Measurements from ENCODE around the gene PELI3.
"Not testable (repeated sequence)": the region's sequence is repeated elsewhere in the genome, so short reads cannot be mapped to it uniquely, and the experiment has no call there.

PELI3 gene

DNA sequence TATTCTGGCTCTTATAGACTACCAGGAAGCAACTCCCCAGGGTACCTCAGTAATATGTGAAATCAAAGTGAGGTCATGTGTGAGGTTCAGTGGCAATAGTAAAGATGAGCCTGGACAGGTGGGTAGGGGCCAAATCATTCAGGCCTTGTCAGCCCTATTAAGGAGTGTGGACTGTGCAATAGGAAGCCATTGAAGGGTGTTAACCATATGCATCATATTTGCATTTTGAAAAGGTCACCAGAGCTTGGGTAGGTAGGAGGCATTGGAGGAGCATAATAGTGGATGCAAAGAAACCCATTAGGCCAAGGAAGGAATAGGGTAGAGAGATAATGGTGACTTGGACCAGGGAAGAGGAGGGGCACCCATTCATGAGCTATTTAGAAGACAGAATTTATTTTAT, 19.7 kb upstream of the PELI3 start:
- no peak for TF ChIP-seq Cebpa-rat (IDR thresholded peaks at IDR 0.05)

DNA sequence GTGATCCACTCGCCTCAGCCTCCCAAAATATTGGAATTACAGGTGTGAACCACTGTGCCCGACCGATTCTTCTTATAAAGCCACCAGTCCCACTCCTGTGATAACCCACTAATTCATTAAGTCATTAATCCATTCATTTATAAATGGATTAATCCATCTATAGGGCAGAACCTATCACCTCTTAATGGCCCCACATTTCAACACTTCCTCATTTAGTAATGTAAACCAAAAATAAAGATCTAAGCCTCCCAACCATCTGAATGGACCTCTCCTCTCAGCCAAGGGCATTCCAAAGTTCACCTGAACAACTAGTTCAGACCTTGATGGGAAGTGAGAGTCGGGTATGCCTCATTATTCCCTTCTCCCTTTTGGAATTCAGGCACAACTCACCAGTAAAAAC, 18.2 kb upstream of the PELI3 start:
- Histone ChIP-seq H3K4me3 (no peak overlapping the region), H3K9me3 (peaks cover 9% of the 10 kb centered on the region), H3K27me3 (no peaks in the 10 kb centered on the region), H3K4me1 (no peaks in the 10 kb centered on the region), H3K4me2 (no peak overlapping the region), H3K36me3 (no peaks in the 10 kb centered on the region), H3K27ac (no peak overlapping the region), H4K20me1 (no peaks in the 10 kb centered on the region), H3K9ac (no peak overlapping the region)
- TF ChIP-seq Cebpa-rat (IDR thresholded peaks at IDR 0.05) = no peak

More for the DNA sequence above, 19.7 kb upstream of the PELI3 start:
- no peak overlapping the region for H3K4me3 ChIP-seq
- peaks cover 21% of the 10 kb centered on the region for H3K9me3 ChIP-seq
- H4K20me1 ChIP-seq = no peaks in the 10 kb centered on the region
- H3K4me1 ChIP-seq = no peaks in the 10 kb centered on the region
- no peak overlapping the region for H3K9ac ChIP-seq
- no peak overlapping the region for H3K27ac ChIP-seq
- H3K4me2 ChIP-seq = no peak overlapping the region
- no peaks in the 10 kb centered on the region for H3K27me3 ChIP-seq
- H3K36me3 ChIP-seq = no peaks in the 10 kb centered on the region

DNA sequence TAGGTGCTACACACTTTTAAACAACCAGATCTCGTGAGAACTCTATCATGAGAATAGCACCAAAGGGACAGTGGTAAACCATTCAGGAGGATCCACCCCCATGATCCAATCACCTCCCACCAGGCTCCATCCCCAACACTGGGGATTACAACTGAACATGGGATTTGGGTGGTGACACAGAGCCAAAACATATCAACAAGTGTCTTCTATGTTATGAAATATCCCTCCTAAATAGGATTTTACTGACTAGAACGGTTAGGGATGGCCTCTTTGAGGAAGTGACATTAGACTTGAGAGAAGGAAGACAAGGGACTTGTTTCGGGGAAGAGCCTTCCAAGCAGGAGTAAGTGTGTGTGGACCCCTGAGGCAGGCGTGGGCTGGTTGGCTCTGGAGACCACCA, 16.1 kb upstream of the PELI3 start:
- no peak overlapping the region for H3K4me2 ChIP-seq
- no peaks in the 10 kb centered on the region for H3K27me3 ChIP-seq
- TF ChIP-seq Cebpa-rat (IDR thresholded peaks at IDR 0.05) = no peak
- H3K4me3 ChIP-seq = no peak overlapping the region
- H3K9ac ChIP-seq = no peak overlapping the region
- H3K9me3 ChIP-seq = no peaks in the 10 kb centered on the region
- H3K27ac ChIP-seq = no peak overlapping the region
- peaks cover 14% of the 10 kb centered on the region for H3K4me1 ChIP-seq
- no peaks in the 10 kb centered on the region for H4K20me1 ChIP-seq
- H3K36me3 ChIP-seq = no peaks in the 10 kb centered on the region

DNA sequence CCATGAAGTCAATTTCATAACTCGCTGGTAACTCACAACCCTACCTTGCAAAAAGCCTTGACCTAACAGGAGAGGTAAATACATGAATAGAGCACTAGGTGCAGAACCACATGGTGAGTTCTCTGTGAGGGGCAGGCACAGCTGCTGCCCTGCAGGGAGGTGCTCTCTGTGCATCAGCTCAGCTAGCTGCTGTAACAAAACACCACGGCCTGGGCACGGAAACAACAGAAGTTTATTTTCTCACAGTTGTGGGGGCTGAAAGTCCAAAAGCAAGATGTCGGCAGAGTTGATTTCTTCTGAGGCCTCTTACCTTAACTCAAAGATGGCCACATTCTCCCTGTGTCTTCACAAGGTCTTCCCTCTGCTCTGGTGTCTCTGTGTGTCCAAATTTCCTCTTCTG, 15.0 kb upstream of the PELI3 start:
- H3K27me3 ChIP-seq = no peaks in the 10 kb centered on the region
- H3K4me2 ChIP-seq = no peak overlapping the region
- H4K20me1 ChIP-seq = no peaks in the 10 kb centered on the region
- peaks cover 14% of the 10 kb centered on the region for H3K4me1 ChIP-seq
- H3K36me3 ChIP-seq = no peaks in the 10 kb centered on the region
- no peaks in the 10 kb centered on the region for H3K9me3 ChIP-seq
- H3K27ac ChIP-seq = no peak overlapping the region
- TF ChIP-seq Cebpa-rat (IDR thresholded peaks at IDR 0.05) = no peak
- H3K9ac ChIP-seq = no peak overlapping the region
- H3K4me3 ChIP-seq = no peak overlapping the region

DNA sequence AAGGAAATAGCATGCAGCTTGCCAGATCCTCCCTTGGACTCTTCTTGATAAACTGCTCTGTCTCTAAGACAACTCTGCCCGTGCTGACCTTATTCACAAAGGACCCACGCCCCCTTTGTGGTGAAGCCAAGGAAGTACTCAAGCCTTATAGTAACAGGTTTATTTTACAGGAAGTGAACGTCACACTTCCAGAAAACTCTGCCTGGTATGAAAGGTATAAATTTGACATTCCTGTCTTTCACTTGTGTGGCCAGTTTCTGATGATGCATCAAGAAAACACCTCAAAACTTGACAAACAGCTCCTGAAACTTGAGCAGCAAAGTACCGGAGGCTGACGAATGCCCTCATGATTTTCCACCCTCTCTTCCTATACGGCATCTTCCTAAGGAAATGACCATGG, 12.5 kb upstream of the PELI3 start:
- Histone ChIP-seq H3K27me3 (no peaks in the 10 kb centered on the region), H3K36me3 (no peaks in the 10 kb centered on the region), H3K27ac (no peak overlapping the region), H3K9me3 (no peaks in the 10 kb centered on the region), H3K4me1 (peaks cover 39% of the 10 kb centered on the region), H3K4me2 (no peak overlapping the region), H3K4me3 (no peak overlapping the region), H4K20me1 (no peaks in the 10 kb centered on the region), H3K9ac (no peak overlapping the region)
- TF ChIP-seq Cebpa-rat (IDR thresholded peaks at IDR 0.05) = no peak

DNA sequence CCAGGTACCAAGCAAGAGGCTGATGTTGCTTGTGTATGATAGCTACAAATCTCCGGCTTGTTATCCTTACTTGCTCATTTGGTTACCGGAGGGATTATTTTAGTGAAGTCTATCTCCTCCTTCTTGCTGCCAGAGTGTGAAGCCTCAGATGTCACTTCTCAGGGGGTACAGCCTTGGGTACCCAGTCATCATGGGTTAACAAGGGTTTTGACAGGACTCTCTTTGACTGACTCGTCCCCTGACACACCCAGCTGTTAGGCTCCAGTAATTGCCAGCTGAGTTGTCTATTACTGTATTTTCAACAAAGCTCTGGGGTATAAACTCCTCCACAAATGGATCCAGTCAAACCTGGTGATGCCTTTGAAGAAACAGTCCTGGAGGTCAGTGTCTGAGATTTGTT, 11.9 kb upstream of the PELI3 start:
- H3K9ac ChIP-seq = peak overlapping the region; percentile 2; the same call in 1 of the 2 replicates
- no peak overlapping the region for H3K4me2 ChIP-seq
- TF ChIP-seq Cebpa-rat (IDR thresholded peaks at IDR 0.05) = no peak
- H3K4me3 ChIP-seq = no peak overlapping the region
- H3K4me1 ChIP-seq = peaks cover 45% of the 10 kb centered on the region
- no peaks in the 10 kb centered on the region for H4K20me1 ChIP-seq
- H3K27ac ChIP-seq = no peak overlapping the region
- no peaks in the 10 kb centered on the region for H3K27me3 ChIP-seq
- no peaks in the 10 kb centered on the region for H3K9me3 ChIP-seq
- H3K36me3 ChIP-seq = no peaks in the 10 kb centered on the region

DNA sequence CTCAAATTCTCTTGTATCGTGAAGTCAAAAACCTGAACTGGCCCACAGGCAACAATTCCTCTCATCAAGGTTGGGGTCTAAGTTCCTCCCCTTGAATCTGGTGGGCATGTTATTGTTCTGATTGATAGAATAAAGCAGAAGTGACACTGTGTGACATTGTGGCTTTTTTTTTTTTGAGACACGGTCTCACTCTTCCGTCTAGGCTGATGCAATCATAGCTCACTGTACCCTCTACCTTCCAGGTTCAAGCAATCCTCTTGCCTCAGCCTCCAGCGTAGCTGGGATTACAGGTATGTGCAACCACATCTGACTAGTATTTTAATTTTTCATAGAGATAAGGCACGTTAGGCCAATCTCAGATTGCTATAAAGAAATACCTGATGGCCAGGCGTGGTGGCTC, 8.9 kb upstream of the PELI3 start:
- peaks cover 11% of the 10 kb centered on the region; the same call in 1 of the 2 replicates for H3K9me3 ChIP-seq
- no peaks in the 10 kb centered on the region for H3K27me3 ChIP-seq
- no peak overlapping the region for H3K4me3 ChIP-seq
- no peak for TF ChIP-seq Cebpa-rat (IDR thresholded peaks at IDR 0.05)
- peak overlapping the region; percentile 57; the same call in 1 of the 2 replicates for H3K4me2 ChIP-seq
- H3K36me3 ChIP-seq = no peaks in the 10 kb centered on the region
- H3K9ac ChIP-seq = no peak overlapping the region; the same call in 1 of the 2 replicates
- H3K27ac ChIP-seq = peak overlapping the region; percentile 44
- no peaks in the 10 kb centered on the region for H4K20me1 ChIP-seq
- peaks cover 56% of the 10 kb centered on the region for H3K4me1 ChIP-seq

DNA sequence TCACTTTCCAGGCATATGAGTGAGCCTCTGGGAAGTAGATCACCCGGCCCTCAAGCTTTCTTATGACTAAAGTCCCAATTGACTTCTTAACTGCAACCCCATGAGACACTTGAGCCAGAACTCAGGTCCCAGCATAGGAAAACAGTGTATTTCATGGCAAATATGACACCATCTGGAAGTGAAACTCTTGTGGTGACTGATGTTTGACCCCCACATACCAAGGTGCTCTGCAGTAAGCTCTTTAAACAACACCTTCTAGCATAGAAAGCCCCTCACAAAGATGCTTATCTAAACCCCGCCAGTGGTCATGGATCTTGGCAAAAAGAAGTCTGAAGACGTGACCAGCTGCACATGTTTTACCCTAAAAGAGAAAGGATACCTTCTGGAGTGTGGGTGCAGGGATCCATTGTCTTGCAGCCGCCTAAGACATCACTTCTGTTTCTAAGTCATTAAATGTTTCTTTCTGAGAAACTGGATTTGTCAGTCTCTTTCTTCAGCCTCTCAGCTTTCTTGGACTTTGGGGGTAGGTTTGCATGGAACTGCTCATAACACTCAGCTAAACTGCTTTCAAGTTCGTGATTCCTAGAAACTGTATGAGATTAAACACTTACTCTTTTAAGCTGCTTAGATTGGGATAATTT, 7.4 kb upstream of the PELI3 start:
- no peak for TF ChIP-seq Cebpa-rat (IDR thresholded peaks at IDR 0.05)
- peak overlapping the region; percentile 57 for H3K4me2 ChIP-seq
- H3K27ac ChIP-seq = peak overlapping the region; percentile 44
- H3K36me3 ChIP-seq = no peaks in the 10 kb centered on the region
- no peaks in the 10 kb centered on the region for H4K20me1 ChIP-seq
- peaks cover 52% of the 10 kb centered on the region for H3K4me1 ChIP-seq
- H3K4me3 ChIP-seq = no peak overlapping the region
- H3K9ac ChIP-seq = no peak overlapping the region
- H3K27me3 ChIP-seq = no peaks in the 10 kb centered on the region
- H3K9me3 ChIP-seq = peaks cover 22% of the 10 kb centered on the region

DNA sequence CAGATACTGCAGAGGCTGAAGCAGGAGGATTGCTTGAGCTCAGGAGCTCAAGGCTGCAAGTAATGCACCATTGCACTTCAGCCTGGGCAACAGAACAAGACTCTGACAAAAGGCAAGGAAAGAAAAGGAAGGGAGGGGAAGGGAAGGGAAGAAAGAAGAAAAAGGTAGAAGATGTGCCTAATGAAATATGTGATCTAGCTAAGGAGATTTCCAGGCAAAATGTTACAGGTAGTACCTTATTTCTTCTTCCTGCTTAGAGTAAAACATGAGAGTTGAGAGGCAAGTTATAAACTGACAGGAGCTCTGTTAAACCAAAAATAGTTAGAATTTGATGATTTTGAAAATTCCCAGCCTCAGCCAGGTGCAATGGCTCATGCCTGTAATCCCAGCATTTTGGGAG, 4.7 kb upstream of the PELI3 start:
- Histone ChIP-seq H3K9me3 (peaks cover 22% of the 10 kb centered on the region), H3K4me2 (no peak overlapping the region), H3K27ac (no peak overlapping the region), H4K20me1 (no peaks in the 10 kb centered on the region), H3K27me3 (no peaks in the 10 kb centered on the region), H3K36me3 (no peaks in the 10 kb centered on the region), H3K4me1 (peaks cover 61% of the 10 kb centered on the region), H3K4me3 (no peak overlapping the region), H3K9ac (no peak overlapping the region)
- TF ChIP-seq Cebpa-rat (IDR thresholded peaks at IDR 0.05) = no peak

DNA sequence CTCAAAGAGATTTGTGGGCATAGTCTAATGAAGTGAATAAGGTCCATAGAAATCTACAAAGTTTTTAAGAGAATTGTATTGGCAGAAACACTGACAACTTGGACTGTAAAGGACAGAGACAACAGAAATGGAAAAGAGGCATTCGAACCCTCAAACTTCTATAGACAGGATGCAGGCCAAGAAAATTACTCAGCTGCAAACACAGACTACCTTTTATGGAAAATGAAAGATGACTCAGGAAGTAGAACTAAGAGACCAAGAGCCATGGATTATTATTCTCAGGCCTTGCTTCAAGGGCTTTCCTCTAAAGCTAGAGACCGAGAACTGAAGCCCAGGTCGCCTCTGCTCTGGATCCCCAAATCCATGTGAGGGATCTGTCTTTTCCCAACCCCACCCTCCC, 3.8 kb upstream of the PELI3 start:
- TF ChIP-seq Cebpa-rat (IDR thresholded peaks at IDR 0.05) = no peak
- Histone ChIP-seq H3K4me1 (peaks cover 60% of the 10 kb centered on the region), H3K27me3 (no peaks in the 10 kb centered on the region), H3K4me2 (no peak overlapping the region), H3K9me3 (peaks cover 22% of the 10 kb centered on the region), H3K4me3 (no peak overlapping the region), H3K9ac (no peak overlapping the region), H4K20me1 (peaks cover 8% of the 10 kb centered on the region), H3K27ac (no peak overlapping the region), H3K36me3 (no peaks in the 10 kb centered on the region)

DNA sequence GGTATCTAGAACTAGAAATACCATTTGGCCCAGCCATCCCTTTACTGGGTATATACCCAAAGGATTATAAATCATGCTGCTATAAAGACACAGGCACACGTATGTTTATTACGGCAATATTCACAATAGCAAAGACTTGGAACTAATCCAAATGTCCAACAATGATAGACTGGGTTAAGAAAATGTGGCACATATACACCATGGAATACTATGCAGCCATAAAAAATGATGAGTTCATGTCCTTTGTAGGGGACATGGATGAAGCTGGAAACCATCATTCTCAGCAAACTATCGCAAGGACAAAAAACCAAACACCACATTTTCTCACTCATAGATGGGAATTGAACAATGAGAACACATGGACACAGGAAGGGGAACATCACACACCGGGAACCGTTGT, 2.6 kb upstream of the PELI3 start:
- H3K27me3 ChIP-seq, H3K27ac ChIP-seq: not testable (repeated sequence)
- H3K4me1 ChIP-seq = peaks cover 60% of the 10 kb centered on the region

More for the DNA sequence above, 2.6 kb upstream of the PELI3 start:
- not testable (repeated sequence) for H3K4me3 ChIP-seq, H3K4me2 ChIP-seq, H3K36me3 ChIP-seq, H3K9ac ChIP-seq
- H4K20me1 ChIP-seq = peaks cover 20% of the 10 kb centered on the region
- H3K9me3 ChIP-seq = peaks cover 22% of the 10 kb centered on the region
